AG04449 (cell line): Measurements from ENCODE around the gene DNAAF5.
"Not testable (repeated sequence)": the region's sequence is repeated elsewhere in the genome, so short reads cannot be mapped to it uniquely, and the experiment has no call there.

Experiments
- CTCF ChIA-PET: fragments of 350-600 bp; formaldehyde crosslinking; extraction: SDS; loops from one replicate; lab custom pipeline; 2021; ENCODE audit warnings: antibody characterized with exemption; lab: Yijun Ruan, JAX
- POLR2A ChIA-PET: fragments of 400-600, 350-600 bp; formaldehyde crosslinking; extraction: SDS; loops from one replicate; lab custom pipeline; 2020; ENCODE audit warnings: antibody characterized with exemption, inconsistent platforms; lab: Yijun Ruan, JAX
- DNase-seq: peaks from one replicate; pipeline ENCODE4 v3.0.0-alpha.2; 2010; ENCODE audit warnings: low read depth, low spot score
- H3K4me3 ChIP-seq: 2 replicates; pipeline ENCODE4 v1.5.1; 2011; ENCODE audit warnings: low read depth, mild to moderate bottlenecking, control low read depth, low read length
- CTCF ChIP-seq: IDR thresholded peaks from one replicate; pipeline ENCODE4 v1.5.1; 2011; ENCODE audit warnings: mild to moderate bottlenecking, moderate library complexity, low read length, control low read depth, inconsistent platforms; ENCODE audit not compliant: insufficient read depth; ENCODE audit errors: missing control alignments

The DNAAF5 gene

GRCh38 chr7:747186-747585 is 20.7 kb downstream of the DNAAF5 start:
- no peak for TF ChIP-seq CTCF
- ChIA-PET CTCF (no interaction called here), POLR2A (interaction anchor here (0.6 kb wide), 1 partner anchor 63 kb away, joined by 3 read pairs; no protein-coding TSS in a partner anchor)
- no peak overlapping the region for H3K4me3 ChIP-seq
- DNase-seq, result no peak

GRCh38 chr7:748446-748845 is 21.9 kb downstream of the DNAAF5 start:
- no peak for DNase-seq
- POLR2A ChIA-PET, result no interaction called here
- H3K4me3 ChIP-seq, result no peak overlapping the region
- CTCF ChIA-PET, result no interaction called here
- no peak for TF ChIP-seq CTCF

- DNase-seq, result no peak
- no peak overlapping the region for H3K4me3 ChIP-seq
- TF ChIP-seq CTCF, result no peak
- CTCF ChIA-PET, result interaction anchor here (1.0 kb wide), 1 partner anchor 17 kb away, joined by 3 read pairs; no protein-coding TSS in a partner anchor
- POLR2A ChIA-PET, result no interaction called here
Observed at GRCh38 chr7:749140-749551, 22.6 kb downstream of the DNAAF5 start.

- H3K4me3 ChIP-seq, result no peak overlapping the region
- POLR2A ChIA-PET, result no interaction called here
- no peak for DNase-seq
- no peak for TF ChIP-seq CTCF
- CTCF ChIA-PET, result no interaction called here
Observed at GRCh38 chr7:750111-750905, 23.8 kb downstream of the DNAAF5 start.

GRCh38 chr7:751826-752225 is 25.3 kb downstream of the DNAAF5 start:
- TF ChIP-seq CTCF, result no peak
- no peak overlapping the region for H3K4me3 ChIP-seq
- no peak for DNase-seq
- ChIA-PET POLR2A (no interaction called here), CTCF (interaction anchor here (0.7 kb wide), 1 partner anchor 35 kb away, joined by 3 read pairs; no protein-coding TSS in a partner anchor)

- DNase-seq, POLR2A ChIA-PET, H3K4me3 ChIP-seq: not testable (repeated sequence)
- CTCF ChIA-PET, result interaction anchor here (0.7 kb wide), 1 partner anchor 34 kb away, joined by 3 read pairs; no protein-coding TSS in a partner anchor
Observed at GRCh38 chr7:752256-752655, 25.8 kb downstream of the DNAAF5 start.
